Measurements from ENCODE around the gene PDLIM1. TPM values are rescaled to one million over a fixed set of nuclear protein-coding genes. Genes with fewer than 3 reads are reported as not detected.
A peak's percentile ranks its signal among the peaks of the same experiment; 100 is the strongest.

PDLIM1 gene
- total and polyA plus RNA-seq, 2 of the 13 experiments (the other 11 are each of a cell fraction or from before 2014, with no cell fraction given), result 119 to 123 TPM

DNA sequence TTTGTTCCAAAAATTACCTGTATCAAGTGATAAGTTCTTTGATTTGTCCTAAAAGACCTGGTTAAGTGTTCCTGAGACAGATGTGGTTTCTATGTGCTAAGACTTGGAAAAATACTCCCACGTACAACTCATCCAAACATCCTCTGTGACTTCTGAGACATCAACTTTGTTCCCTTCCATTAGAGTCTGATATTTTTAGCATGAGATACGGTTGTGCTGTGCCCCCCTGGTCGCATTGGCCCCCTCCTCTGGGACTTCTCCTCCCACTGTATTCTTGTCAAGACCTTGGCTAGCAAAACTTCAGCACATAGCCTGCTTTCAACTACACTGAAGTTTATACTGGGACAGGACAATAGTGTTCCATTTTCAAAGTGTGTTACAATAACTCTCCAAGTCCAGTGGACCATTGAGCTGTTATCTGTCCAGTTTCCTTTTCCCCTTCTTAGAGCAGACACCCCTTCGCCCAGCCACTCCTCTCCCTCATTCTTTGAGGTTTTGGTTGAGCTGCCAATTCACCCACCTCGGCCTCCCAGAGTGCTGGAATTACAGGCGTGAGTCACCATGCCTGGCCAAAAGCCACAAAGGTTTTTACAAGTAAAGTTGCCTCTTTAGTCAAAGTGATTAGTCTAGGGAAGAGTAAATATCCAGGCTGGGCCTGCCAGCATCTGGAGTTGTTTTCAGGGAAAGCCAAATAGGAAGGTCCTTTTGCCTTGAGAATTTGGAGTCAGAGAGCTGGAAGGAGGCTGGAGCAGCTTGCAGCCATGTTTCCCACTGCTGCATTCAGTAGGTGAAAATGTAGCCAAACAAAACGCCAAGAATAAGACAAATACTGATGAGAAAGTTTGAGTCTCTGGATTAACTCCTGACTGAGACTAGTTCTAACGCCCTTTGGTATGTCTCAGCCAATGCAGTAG is 17.8 kb upstream of the PDLIM1 start:
- Histone ChIP-seq H3K4me1 (ENCODE audit: insufficient read depth, low read length) (peaks cover 58% of the 10 kb centered on the region), H3K27me3 (ENCODE audit: control insufficient read depth in 1 of 2, insufficient read depth in 2 of 2, low read length in 2 of 2) (no peaks in the 10 kb centered on the region), H3K4me3 (replicated peaks in 1 of 3; ENCODE audit: insufficient read depth in 1 of 3, low read depth in 2 of 3, low read length in 3 of 3) (no peak overlapping the region), H3K27ac (ENCODE audit: extremely low read length, insufficient read depth, low read length) (no peak overlapping the region), H3K79me2 (ENCODE audit: insufficient read depth, low read length) (no peaks in the 10 kb centered on the region), H3K4me2 (ENCODE audit: low read depth, low read length) (peak overlapping the region; percentile 34; the same call in 1 of the 2 replicates), H3K9me3 (ENCODE audit: low read length) (no peaks in the 10 kb centered on the region), H3K9ac (ENCODE audit: insufficient read depth, low read depth, low read length) (no peak overlapping the region), H3K36me3 (replicated peaks in 1 of 2; ENCODE audit: control insufficient read depth in 1 of 2, insufficient read depth in 2 of 2, low read length in 2 of 2) (peaks cover 2 to 6% of the 10 kb centered on the region in 2 experiments; a peak in 3 of 5 replicates), H4K20me1 (ENCODE audit: insufficient read depth, low read length) (no peaks in the 10 kb centered on the region), H2AFZ (ENCODE audit: low read length) (no peak overlapping the region)
- in situ Hi-C loops (cut with HindIII; ENCODE audit: extremely low pct_ligation_motif_present, low pct_unique_long_range_greater_than_20kb) (no loop called here), intact Hi-C loops (cut with micrococcal nuclease; ENCODE audit: unreplicated experiment) (loop anchor here (1.0 kb wide), 1 partner anchor 18 kb away; no protein-coding TSS in a partner anchor)
- 28% methylated on average over 8 of the region's 8 CpGs for whole genome bisulfite sequencing (ENCODE audit: low lambda C conversion rate)
- BruUV-seq (replicated peaks), result TSS peak; percentile 22
- ChIA-PET CTCF (ENCODE audit: low intra/inter-chr PET ratio, low total read pairs) (no interaction called here), POLR2A (no interaction called here)
- peak; percentile 68 for DNase-seq (ENCODE audit: low spot score)
- FAIRE-seq, result peak; percentile 18
- peak; percentile 74 for ATAC-seq
- TF ChIP-seq SOX13 (IDR thresholded peaks at IDR 0.05) (no peak), SOX13 (CRISPR knock-in tag; conservative IDR thresholded peaks at IDR 0.05 in 1 of 2, IDR thresholded peaks at IDR 0.05 in 1 of 2) (peak in 1 of 2 experiments; percentile 17; a peak in 1 of 4 replicates), FOSL2 (CRISPR knock-in tag; IDR thresholded peaks at IDR 0.05) (peak; percentile 92), NCOA2 (CRISPR knock-in tag; IDR thresholded peaks at IDR 0.05) (no peak), PHF5A (CRISPR knock-in tag; IDR thresholded peaks at IDR 0.05; ENCODE audit: low read depth, unreplicated experiment) (no peak), ZNF253 (CRISPR knock-in tag; IDR thresholded peaks at IDR 0.05; ENCODE audit: borderline replicate concordance) (no peak), ZNF10 (CRISPR knock-in tag; IDR thresholded peaks at IDR 0.05; ENCODE audit: borderline replicate concordance, low read depth) (no peak), NR2F1 (CRISPR knock-in tag; IDR thresholded peaks at IDR 0.05) (no peak), KAT7 (CRISPR knock-in tag; IDR thresholded peaks at IDR 0.05; ENCODE audit: borderline replicate concordance) (no peak), FOXA1 (IDR thresholded peaks at IDR 0.05) (no peak), FOXA1 (CRISPR knock-in tag; IDR thresholded peaks at IDR 0.05) (0 out of 2 replicates have a peak, but pooled peaks have one; percentile 6), RCOR2 (CRISPR knock-in tag; IDR thresholded peaks at IDR 0.05) (no peak), RFX5 (IDR thresholded peaks at IDR 0.05; ENCODE audit: low read depth, low read length) (no peak), ZNF232 (CRISPR knock-in tag; IDR thresholded peaks at IDR 0.05; ENCODE audit: borderline replicate concordance) (no peak), ATAD3A (CRISPR knock-in tag; IDR thresholded peaks at IDR 0.05) (no peak), ZFP36 (IDR thresholded peaks at IDR 0.05; ENCODE audit: borderline replicate concordance, low read depth, low read length, partially characterized antibody) (no peak), ZNF605 (CRISPR knock-in tag; IDR thresholded peaks at IDR 0.05) (0 out of 2 replicates have a peak, but pooled peaks have one; percentile 44), SPEN (CRISPR knock-in tag; IDR thresholded peaks at IDR 0.05; ENCODE audit: low read depth) (no peak), ZNF550 (CRISPR knock-in tag; IDR thresholded peaks at IDR 0.05; ENCODE audit: borderline replicate concordance) (no peak)
- TF ChIP-seq, protein P1, sequence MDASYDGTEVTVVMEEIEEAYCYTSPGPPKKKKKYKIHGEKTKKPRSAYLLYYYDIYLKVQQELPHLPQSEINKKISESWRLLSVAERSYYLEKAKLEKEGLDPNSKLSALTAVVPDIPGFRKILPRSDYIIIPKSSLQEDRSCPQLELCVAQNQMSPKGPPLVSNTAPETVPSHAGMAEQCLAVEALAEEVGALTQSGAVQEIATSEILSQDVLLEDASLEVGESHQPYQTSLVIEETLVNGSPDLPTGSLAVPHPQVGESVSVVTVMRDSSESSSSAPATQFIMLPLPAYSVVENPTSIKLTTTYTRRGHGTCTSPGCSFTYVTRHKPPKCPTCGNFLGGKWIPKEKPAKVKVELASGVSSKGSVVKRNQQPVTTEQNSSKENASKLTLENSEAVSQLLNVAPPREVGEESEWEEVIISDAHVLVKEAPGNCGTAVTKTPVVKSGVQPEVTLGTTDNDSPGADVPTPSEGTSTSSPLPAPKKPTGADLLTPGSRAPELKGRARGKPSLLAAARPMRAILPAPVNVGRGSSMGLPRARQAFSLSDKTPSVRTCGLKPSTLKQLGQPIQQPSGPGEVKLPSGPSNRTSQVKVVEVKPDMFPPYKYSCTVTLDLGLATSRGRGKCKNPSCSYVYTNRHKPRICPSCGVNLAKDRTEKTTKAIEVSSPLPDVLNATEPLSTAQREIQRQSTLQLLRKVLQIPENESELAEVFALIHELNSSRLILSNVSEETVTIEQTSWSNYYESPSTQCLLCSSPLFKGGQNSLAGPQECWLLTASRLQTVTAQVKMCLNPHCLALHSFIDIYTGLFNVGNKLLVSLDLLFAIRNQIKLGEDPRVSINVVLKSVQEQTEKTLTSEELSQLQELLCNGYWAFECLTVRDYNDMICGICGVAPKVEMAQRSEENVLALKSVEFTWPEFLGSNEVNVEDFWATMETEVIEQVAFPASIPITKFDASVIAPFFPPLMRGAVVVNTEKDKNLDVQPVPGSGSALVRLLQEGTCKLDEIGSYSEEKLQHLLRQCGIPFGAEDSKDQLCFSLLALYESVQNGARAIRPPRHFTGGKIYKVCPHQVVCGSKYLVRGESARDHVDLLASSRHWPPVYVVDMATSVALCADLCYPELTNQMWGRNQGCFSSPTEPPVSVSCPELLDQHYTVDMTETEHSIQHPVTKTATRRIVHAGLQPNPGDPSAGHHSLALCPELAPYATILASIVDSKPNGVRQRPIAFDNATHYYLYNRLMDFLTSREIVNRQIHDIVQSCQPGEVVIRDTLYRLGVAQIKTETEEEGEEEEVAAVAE (CRISPR knock-in tag; IDR thresholded peaks at IDR 0.05; ENCODE audit: borderline replicate concordance), result no peak
- TF ChIP-seq, protein P2, sequence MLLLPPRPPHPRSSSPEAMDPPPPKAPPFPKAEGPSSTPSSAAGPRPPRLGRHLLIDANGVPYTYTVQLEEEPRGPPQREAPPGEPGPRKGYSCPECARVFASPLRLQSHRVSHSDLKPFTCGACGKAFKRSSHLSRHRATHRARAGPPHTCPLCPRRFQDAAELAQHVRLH (CRISPR knock-in tag; IDR thresholded peaks at IDR 0.05; ENCODE audit: borderline replicate concordance, low read depth), result no peak
